Lung (tissue), 12 donors: ENCODE measurements around the gene GPR151. TPM values are rescaled to one million over a fixed set of nuclear protein-coding genes. Genes with fewer than 3 reads are reported as not detected.

Source experiments
- ATAC-seq: fragments of 200-7000 bp; cut with Tn5 transposase; one replicate; pipeline ENCODE4 v1.9.1; 2020; ENCODE audit warnings: moderate number of reproducible peaks; ENCODE audit not compliant: insufficient read depth, low FRiP score
- DNase-seq, 3 donors: peaks; one replicate each; pipeline ENCODE4 v3.0.0-alpha.2; 2013 to 2017
- H3K27ac ChIP-seq, 2 donors: one replicate each; pipeline ENCODE4 v1.5.1; 2013; ENCODE audit warnings: mild to moderate bottlenecking in 2 of 2, moderate library complexity in 2 of 2, control low read depth in 1 of 2, inconsistent platforms in 1 of 2, low read depth in 1 of 2, low read length in 1 of 2
- H3K27me3 ChIP-seq, 3 donors: one replicate each; pipeline ENCODE4 v1.5.1; 2013; ENCODE audit warnings: low read length in 2 of 3; ENCODE audit not compliant: control insufficient read depth in 3 of 3, insufficient read depth in 3 of 3
- H3K36me3 ChIP-seq, 4 donors: one replicate each; pipeline ENCODE4 v1.5.1; 2013; ENCODE audit warnings: low read length in 4 of 4, mild to moderate bottlenecking in 1 of 4, moderate library complexity in 1 of 4; ENCODE audit not compliant: control insufficient read depth in 4 of 4, insufficient read depth in 4 of 4
- H3K4me1 ChIP-seq, 5 donors: one replicate each; pipeline ENCODE4 v1.5.1; 2013; ENCODE audit warnings: low read length in 5 of 5, mild to moderate bottlenecking in 2 of 5, moderate library complexity in 1 of 5; ENCODE audit not compliant: control insufficient read depth in 5 of 5, insufficient read depth in 5 of 5
- H3K4me3 ChIP-seq: one replicate; pipeline ENCODE4 v1.5.1; 2013; ENCODE audit warnings: mild to moderate bottlenecking, control low read depth, moderate library complexity
- H3K9ac ChIP-seq, 2 donors: one replicate each; pipeline ENCODE4 v1.5.1; 2013; ENCODE audit warnings: low read length in 2 of 2, control low read depth in 1 of 2; ENCODE audit not compliant: insufficient read depth in 1 of 2
- H3K9me3 ChIP-seq, 4 donors: one replicate each; pipeline ENCODE4 v1.5.1; 2013; ENCODE audit warnings: low read length in 3 of 4, mild to moderate bottlenecking in 1 of 4, moderate library complexity in 1 of 4; ENCODE audit not compliant: control insufficient read depth in 4 of 4, insufficient read depth in 3 of 4
- WGBS, 2 donors: extraction: QIAGEN DNeasy Blood & Tissue Kit; methylation state at CpG; one replicate each; pipeline ENCODE4 v1.1.7; 2013; 5-methylcytosine and 5-hydroxymethylcytosine counted together
- polyA plus RNA-seq, 2 donors: library from polyadenylated mRNA; stranded (reverse); fragments of 200-250 nt; gene quantifications; one replicate each; pipeline ENCODE4 v1.2.1, GENCODE V29; 2013
- total RNA-seq, 2 donors: library from RNA; depleted of rRNA in 1 of 2; stranded (reverse); fragments of >200 nt in 1 of 2; gene quantifications; one replicate each; pipeline ENCODE4 v1.2.1, GENCODE V29; 2014 to 2021
- TF ChIP-seq, protein P1 (sequence below): IDR thresholded peaks from 2 replicates; pipeline ENCODE4 v1.5.1; 2012; ENCODE audit warnings: mild to moderate bottlenecking; ENCODE audit errors: control extremely low read depth, extremely low read depth
- donor health status: control.
- donor health status: control.
- donor health status: Bipolar disorder and iron deficiency.
- donor health status: healthy.
- donor health status: DM: yes; HTN: yes; CAD: no.

GPR151 gene
- total and polyA plus RNA-seq, 4 donors: not detected

DNA sequence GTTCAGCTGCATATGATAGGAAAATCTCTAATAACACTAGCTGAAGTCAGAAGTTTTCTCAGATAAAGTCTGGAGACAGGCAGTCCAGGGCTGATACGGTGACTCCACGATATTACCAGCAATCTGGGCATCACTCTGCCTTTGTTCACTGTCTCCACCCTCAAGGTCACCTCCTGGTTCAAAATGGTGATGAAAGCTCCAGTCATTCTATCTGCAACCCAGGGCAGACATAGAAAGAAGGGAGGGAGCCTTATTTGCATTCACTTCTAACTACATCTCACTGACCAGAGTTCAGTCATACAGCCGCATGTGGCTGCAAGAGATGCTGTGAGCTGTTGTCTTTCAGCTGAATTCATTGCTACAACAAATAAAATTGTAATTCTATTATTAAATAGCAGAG lies 22.4 kb upstream of the GPR151 start:
- Histone ChIP-seq H3K9me3 (peaks cover 0 to 2% (median 0%) of the 10 kb centered on the region in 4 donors), H3K36me3 (no peaks in the 10 kb centered on the region), H3K27me3 (no peaks in the 10 kb centered on the region), H3K27ac (no peak overlapping the region), H3K4me3 (no peak overlapping the region), H3K9ac (no peak overlapping the region), H3K4me1 (no peaks in the 10 kb centered on the region)
- TF ChIP-seq, protein P1, sequence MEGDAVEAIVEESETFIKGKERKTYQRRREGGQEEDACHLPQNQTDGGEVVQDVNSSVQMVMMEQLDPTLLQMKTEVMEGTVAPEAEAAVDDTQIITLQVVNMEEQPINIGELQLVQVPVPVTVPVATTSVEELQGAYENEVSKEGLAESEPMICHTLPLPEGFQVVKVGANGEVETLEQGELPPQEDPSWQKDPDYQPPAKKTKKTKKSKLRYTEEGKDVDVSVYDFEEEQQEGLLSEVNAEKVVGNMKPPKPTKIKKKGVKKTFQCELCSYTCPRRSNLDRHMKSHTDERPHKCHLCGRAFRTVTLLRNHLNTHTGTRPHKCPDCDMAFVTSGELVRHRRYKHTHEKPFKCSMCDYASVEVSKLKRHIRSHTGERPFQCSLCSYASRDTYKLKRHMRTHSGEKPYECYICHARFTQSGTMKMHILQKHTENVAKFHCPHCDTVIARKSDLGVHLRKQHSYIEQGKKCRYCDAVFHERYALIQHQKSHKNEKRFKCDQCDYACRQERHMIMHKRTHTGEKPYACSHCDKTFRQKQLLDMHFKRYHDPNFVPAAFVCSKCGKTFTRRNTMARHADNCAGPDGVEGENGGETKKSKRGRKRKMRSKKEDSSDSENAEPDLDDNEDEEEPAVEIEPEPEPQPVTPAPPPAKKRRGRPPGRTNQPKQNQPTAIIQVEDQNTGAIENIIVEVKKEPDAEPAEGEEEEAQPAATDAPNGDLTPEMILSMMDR: no peak
- DNase-seq: no peak
- 89 to 95% methylated on average over 3 of the region's 3 CpGs for WGBS, 2 donors
- ATAC-seq: no peak

DNA sequence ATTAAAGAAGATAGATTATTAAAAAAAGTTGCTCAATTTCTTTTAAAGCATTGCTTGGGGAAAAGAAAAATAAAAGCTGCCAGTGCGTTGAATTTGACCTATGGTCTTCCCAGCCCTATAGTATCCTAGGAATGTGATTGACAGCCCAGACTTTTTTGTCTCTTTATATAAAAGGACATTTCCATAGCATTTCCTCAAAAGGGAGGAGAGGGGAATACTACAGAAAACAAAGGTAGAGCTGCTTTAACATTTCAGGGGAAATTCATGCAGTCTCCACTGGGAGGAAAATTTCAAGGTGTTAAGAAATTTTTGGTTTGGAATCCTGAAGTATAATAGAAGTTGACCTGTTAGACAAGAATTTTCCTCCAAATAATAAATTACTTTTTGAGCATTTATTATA lies 17.9 kb upstream of the GPR151 start:
- Histone ChIP-seq H3K36me3 (no peaks in the 10 kb centered on the region), H3K4me3 (no peak overlapping the region), H3K27me3 (no peaks in the 10 kb centered on the region), H3K4me1 (no peaks in the 10 kb centered on the region), H3K9ac (no peak overlapping the region), H3K27ac (no peak overlapping the region), H3K9me3 (no peaks in the 10 kb centered on the region)
- TF ChIP-seq, protein P1: no peak
- no peak for ATAC-seq
- 0% methylated on average over 1 of the region's 1 CpG for WGBS, 2 donors
- DNase-seq: no peak

DNA sequence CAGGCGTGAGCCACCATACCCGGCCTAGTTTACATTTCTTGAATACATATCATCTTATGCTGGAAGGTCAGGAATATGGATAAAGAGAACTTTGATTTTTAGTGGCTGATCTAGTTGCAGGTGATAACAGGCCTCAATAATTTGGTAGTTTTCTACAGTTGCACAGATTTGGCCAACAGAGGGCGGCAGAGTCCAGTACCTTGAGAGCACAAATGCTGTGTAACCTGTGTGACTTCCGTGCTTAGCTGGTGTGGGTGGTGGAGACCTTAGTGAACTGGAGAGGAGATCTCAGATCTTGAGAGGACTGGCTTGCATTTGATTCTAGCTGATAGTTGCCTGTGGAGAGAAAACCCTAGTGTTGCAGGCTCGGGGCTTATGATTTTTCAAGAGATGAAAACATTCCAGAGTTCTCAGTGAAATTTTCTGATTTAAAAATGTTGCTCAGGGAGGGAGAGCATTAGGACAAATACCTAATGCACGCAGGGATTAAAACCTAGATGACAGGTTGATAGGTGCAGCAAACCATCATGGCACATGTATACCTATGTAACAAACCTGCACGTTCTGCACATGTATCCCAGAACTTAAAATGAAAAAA lies 17.4 kb upstream of the GPR151 start:
- H3K4me1 ChIP-seq: no peaks in the 10 kb centered on the region
- ATAC-seq: no peak
- TF ChIP-seq, protein P1: peak; percentile 41
- H3K36me3 ChIP-seq: no peaks in the 10 kb centered on the region
- no peak overlapping the region for H3K9ac ChIP-seq
- H3K27ac ChIP-seq: no peak overlapping the region
- no peak overlapping the region for H3K4me3 ChIP-seq
- WGBS, 2 donors: 45% methylated on average over 7 of the region's 7 CpGs
- no peaks in the 10 kb centered on the region for H3K27me3 ChIP-seq
- peak; percentile 38 to 57 (median 56) for DNase-seq
- H3K9me3 ChIP-seq: no peaks in the 10 kb centered on the region

DNA sequence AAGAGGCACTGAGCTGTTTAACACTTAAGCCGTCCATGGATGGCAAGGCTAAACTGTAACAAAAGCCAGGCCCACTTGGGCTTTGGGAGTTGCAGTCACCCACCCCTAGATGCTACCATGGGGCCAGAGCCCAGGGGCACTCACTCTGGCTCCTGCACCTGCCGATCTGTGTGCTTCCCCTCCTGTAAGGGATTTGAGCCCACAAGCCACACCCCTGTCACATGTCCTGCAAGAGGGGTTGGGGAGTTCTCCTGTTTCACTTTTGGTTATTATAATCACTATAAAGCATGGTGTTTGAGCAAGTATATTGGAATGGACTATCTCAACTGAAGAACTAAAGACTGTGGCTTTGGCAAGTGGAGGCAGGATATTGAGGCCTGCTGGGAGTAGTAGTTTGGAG lies 14.0 kb upstream of the GPR151 start:
- Histone ChIP-seq H3K9ac (no peak overlapping the region), H3K27ac (no peak overlapping the region), H3K36me3 (no peaks in the 10 kb centered on the region), H3K9me3 (no peaks in the 10 kb centered on the region), H3K27me3 (no peaks in the 10 kb centered on the region), H3K4me1 (no peaks in the 10 kb centered on the region), H3K4me3 (no peak overlapping the region)
- TF ChIP-seq, protein P1: no peak
- 41 to 73% methylated on average over 2 of the region's 2 CpGs for WGBS, 2 donors
- ATAC-seq (no peak), DNase-seq (no peak)
